ENCODE data around the gene WFDC1.

Gene WFDC1

DNA sequence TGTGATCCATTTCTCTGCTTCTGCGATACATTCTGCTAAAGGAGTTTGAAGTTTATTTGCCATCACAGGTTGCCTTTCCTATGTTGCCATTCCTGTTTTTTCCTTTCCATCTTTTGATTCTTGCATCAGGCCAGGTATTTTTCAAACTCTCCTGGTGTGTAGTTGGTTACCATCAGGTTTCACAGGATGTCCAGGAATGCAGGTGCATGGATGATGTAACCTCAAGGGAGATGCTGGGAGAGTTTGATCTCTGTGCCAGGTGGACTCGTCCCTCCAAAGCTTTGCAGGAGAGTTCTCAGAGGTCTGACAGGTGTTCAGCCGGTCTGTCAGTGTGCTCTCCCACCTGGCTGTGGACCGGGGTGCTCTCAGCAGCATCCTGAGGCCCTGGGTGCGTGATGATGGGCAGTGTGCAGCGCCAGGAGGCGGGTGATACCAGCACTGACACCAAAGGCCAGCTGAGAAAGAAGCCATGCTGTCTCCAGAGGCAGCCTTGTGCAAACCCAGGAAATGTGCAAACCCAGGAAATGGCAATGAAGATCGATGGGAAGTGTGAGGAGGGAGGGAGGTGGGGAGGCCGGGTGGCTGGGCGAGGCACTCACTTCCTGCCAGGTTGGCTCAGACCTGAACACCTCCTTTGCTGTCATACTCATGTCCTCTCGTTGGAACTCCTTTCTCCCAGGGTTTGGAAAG is 75.4 kb downstream of the WFDC1 start:
- FAIRE-seq (no peak), DNase-seq (ENCODE audit: insufficient read length, low spot score) (no peak)

DNA sequence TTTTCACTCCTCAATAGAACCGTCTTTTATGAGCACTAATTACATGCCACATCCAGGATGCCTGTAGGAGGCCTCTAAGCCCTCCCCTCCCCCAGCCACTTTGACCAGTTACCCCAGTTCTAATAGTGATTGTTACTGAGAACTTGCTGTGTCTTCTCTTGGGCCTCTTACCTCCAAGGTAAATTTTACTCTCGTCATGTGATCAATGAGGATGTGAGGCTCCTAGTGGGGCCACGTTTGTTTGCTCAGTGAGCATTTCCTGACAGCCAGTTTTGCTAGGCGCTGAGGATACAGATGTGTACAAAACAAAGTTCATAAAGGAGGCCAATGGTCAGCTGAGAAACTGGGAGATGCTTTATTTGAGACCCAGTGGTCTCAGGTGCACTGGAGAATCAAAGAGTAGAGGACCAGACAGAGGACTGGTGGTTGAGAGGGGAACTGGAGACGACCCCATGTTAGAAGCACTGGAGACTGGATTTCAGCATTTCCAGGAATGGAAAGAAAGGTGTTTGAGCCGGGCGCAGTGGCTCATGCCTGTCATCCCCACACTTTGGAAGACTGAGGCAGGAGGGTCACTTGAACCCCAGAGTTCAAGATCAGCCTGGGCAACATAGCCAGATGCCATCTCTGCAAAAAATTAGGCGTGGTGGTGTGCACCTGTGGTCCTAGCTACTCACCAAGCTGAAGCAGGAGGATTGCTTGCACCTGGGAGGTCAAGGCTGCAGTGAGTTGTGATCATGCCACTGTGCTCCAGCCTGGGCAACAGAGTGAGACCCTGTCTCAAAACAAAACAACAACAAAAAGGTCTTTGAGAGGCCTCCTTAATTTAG is 76.3 kb downstream of the WFDC1 start:
- DNase-seq (ENCODE audit: insufficient read length, low spot score) (no peak), FAIRE-seq (no peak)

DNA sequence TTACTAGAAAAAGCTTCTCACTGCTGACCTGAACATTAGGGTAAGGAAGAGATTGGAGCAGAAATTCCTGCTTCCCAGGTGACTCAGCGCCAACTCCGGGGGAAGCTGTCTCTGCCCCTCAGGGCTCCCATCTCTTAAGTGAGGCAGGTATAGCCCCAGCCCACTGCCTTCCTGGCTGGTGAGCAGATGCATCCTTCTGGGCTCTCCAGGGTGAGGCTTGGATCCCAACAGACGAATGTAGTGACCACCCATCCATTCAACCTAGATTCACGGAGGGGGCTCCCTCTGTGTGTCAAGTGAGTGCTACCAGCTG is 76.8 kb downstream of the WFDC1 start:
- FAIRE-seq: no peak
- no peak for DNase-seq (ENCODE audit: insufficient read length, low spot score)

DNA sequence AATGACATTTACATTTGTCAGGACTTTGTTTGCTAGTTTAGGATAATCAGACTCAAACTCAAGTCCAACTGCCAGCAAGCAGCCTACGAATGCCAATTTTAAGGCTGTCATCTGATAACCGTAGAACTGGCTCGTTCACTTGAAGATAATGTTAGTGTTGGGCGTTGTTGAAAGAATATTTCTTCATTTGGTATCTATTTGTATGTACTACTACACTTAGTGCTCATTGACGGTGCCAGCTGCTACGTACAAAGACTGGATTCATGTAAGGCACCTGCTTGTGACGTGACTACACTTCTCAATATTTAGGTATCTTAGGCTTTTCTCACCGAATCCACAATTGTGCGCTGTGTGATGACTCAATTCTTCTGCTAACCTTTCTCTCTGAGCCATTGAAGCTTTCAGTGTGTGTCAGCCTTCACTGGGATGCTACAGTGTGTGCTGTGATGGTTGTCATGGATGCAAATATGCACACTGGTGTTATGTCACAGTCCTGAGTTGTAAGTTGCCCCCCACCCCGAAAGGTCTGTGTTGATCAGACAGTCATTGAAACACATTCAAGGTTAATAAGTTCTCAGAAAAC is 79.3 kb downstream of the WFDC1 start:
- DNase-seq (ENCODE audit: insufficient read length, low spot score) (no peak), FAIRE-seq (no peak)

DNA sequence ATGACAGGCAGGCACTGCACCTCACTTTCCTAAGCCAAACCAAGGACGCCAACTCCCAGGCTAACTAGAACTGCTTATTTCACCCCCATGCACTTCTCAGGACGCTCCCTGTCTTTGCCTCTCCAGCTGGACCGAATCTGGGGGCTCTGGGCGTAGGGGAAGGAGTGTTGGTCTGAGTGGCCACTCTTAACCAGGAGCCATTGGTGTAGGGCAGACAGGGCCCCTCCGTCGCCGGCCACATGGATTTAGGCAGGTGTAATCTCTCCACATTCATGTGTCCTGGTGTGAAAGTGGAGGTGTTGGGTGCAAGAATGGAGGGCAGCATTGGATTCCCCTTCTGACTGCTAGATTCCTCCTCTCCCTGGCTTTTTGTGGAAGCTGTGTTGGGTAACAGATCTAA is 83.4 kb downstream of the WFDC1 start:
- FAIRE-seq (no peak), DNase-seq (ENCODE audit: insufficient read length, low spot score) (no peak)

DNA sequence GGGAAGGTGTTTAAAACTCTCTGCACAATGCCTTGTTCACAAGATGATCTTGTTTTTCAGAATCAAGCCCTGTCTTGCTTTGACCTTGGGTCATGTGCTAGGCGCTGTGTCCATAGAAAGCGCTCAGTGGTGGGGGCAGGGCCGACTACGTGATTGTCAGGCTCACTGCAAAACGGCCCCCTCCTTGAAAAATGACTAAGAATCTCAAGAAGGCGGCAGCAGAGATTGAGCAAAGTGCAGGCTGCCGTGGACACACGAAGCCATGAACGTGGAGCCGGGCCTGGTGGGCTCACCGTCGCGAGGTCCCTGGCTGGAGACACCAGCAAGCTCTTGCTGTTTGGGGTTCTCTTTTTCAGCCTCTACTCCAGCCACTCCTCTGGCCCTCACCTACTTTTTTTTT is 83.9 kb downstream of the WFDC1 start:
- DNase-seq (ENCODE audit: insufficient read length, low spot score) (no peak), FAIRE-seq (no peak)

DNA sequence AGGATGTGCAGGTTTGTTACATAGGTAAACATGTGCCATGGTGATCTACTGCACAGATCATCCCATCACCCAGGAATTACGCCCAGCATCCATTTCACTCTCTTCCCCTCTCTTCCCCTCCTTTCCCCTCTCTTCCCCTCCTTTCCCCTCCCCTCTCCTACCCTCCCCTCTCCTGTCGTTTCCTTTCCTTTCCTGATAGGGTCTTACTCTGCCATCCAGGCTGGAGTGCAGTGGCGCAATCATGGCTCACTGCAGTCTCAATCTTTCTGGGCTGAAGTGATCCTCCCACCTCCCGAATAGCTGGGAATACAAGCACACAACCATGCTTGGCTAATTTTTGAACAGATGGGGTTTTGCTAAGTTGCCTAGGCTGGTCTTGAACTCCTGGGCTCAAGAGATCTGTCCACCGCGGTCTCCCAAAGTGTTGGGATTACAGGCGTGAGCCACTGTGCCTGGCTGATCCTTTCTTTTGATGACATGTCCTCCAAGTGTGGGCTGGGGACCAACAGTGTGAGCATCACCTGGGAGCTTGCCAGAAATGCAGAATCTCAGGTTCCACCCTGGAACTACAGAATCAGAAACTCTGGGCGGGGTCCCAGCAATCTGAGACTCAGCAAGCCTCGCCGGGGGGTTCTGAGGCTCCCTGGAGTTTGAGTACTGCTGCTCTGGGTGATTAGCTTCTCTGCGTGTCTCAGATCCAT is 84.5 kb downstream of the WFDC1 start:
- no peak for FAIRE-seq
- no peak for DNase-seq (ENCODE audit: insufficient read length, low spot score)
